ENCODE results near the gene WDR4. TPM values are rescaled to one million over a fixed set of nuclear protein-coding genes. Genes with fewer than 3 reads are reported as not detected.

The WDR4 gene
- total and polyA plus RNA-seq, 4 donors, result 10.3 to 29.6 (median 16.2) TPM

- H3K9ac ChIP-seq (ENCODE audit: insufficient read depth in 1 of 2, low read length in 2 of 2), result peak within 1 kb of the TSS; percentile 90 to 93
- TF ChIP-seq CTCF (IDR thresholded peaks at IDR 0.05; ENCODE audit: control extremely low read depth, extremely low read depth), result no peak
- H3K9me3 ChIP-seq (ENCODE audit: control insufficient read depth in 4 of 4, insufficient read depth in 3 of 4, low read length in 3 of 4), result no peaks in the 10 kb centered on the region
- peak within 1 kb of the TSS; percentile 80 for H3K4me3 ChIP-seq
- DNase-seq (peak; percentile 99 to 100 (median 99)), ATAC-seq (ENCODE audit: insufficient read depth, low FRiP score) (peak; percentile 95)
- WGBS, 2 donors, result 0 to 1% methylated on average over 66 to 87 of the region's 87 CpGs
- H3K4me1 ChIP-seq (ENCODE audit: control insufficient read depth in 5 of 5, insufficient read depth in 5 of 5, low read length in 5 of 5), result peaks cover 0 to 5% (median 2%) of the 10 kb centered on the region in 5 donors
- H3K27me3 ChIP-seq (ENCODE audit: control insufficient read depth in 3 of 3, insufficient read depth in 3 of 3, low read length in 2 of 3), result no peaks in the 10 kb centered on the region
- H3K36me3 ChIP-seq (ENCODE audit: control insufficient read depth in 4 of 4, insufficient read depth in 4 of 4, low read length in 4 of 4), result peaks cover 4 to 9% (median 5%) of the 10 kb centered on the region in 4 donors
- peak within 1 kb of the TSS; percentile 93 to 98 for H3K27ac ChIP-seq (ENCODE audit: low read depth in 1 of 2, low read length in 1 of 2)
These were observed 13.8 kb upstream of the WDR4 start, which contains the start of gene NDUFV3 for GRCh38 chr21:42892931-42893755. NDUFV3 (plus strand) TSS chr21:42893309; CDS start chr21:42893334, 25 bp downstream.

- no peak for TF ChIP-seq CTCF (IDR thresholded peaks at IDR 0.05; ENCODE audit: control extremely low read depth, extremely low read depth)
- H3K9me3 ChIP-seq (ENCODE audit: control insufficient read depth in 4 of 4, insufficient read depth in 3 of 4, low read length in 3 of 4), result no peaks in the 10 kb centered on the region
- H3K9ac ChIP-seq (ENCODE audit: insufficient read depth in 1 of 2, low read length in 2 of 2), result peak overlapping the region; percentile 90
- peak overlapping the region; percentile 82 to 93 for H3K27ac ChIP-seq (ENCODE audit: low read depth in 1 of 2, low read length in 1 of 2)
- H3K4me3 ChIP-seq, result peak overlapping the region; percentile 30
- DNase-seq (no peak), ATAC-seq (ENCODE audit: insufficient read depth, low FRiP score) (peak; percentile 15)
- peaks cover 0 to 5% (median 2%) of the 10 kb centered on the region in 5 donors for H3K4me1 ChIP-seq (ENCODE audit: control insufficient read depth in 5 of 5, insufficient read depth in 5 of 5, low read length in 5 of 5)
- H3K36me3 ChIP-seq (ENCODE audit: control insufficient read depth in 4 of 4, insufficient read depth in 4 of 4, low read length in 4 of 4), result peaks cover 4 to 9% (median 4%) of the 10 kb centered on the region in 4 donors
- 11 to 23% methylated on average over 18 of the region's 18 CpGs for WGBS, 2 donors
- H3K27me3 ChIP-seq (ENCODE audit: control insufficient read depth in 3 of 3, insufficient read depth in 3 of 3, low read length in 2 of 3), result no peaks in the 10 kb centered on the region
These were observed 13.2 kb upstream of the WDR4 start for GRCh38 chr21:42892582-42892930.

- H3K36me3 ChIP-seq (ENCODE audit: control insufficient read depth in 4 of 4, insufficient read depth in 4 of 4, low read length in 4 of 4), result no peaks in the 10 kb centered on the region
- no peak overlapping the region for H3K9ac ChIP-seq (ENCODE audit: insufficient read depth in 1 of 2, low read length in 2 of 2)
- no peak overlapping the region for H3K27ac ChIP-seq (ENCODE audit: low read depth in 1 of 2, low read length in 1 of 2)
- H3K27me3 ChIP-seq (ENCODE audit: control insufficient read depth in 3 of 3, insufficient read depth in 3 of 3, low read length in 2 of 3), result no peaks in the 10 kb centered on the region
- no peaks in the 10 kb centered on the region for H3K9me3 ChIP-seq (ENCODE audit: control insufficient read depth in 4 of 4, insufficient read depth in 3 of 4, low read length in 3 of 4)
- no peak for TF ChIP-seq CTCF (IDR thresholded peaks at IDR 0.05; ENCODE audit: control extremely low read depth, extremely low read depth)
- 46 to 66% methylated on average over 5 of the region's 5 CpGs for WGBS, 2 donors
- ATAC-seq (ENCODE audit: insufficient read depth, low FRiP score) (no peak), DNase-seq (peak in 1 of 3 donors; percentile 11)
- no peak overlapping the region for H3K4me3 ChIP-seq
- peaks cover 0 to 2% (median 0%) of the 10 kb centered on the region in 5 donors for H3K4me1 ChIP-seq (ENCODE audit: control insufficient read depth in 5 of 5, insufficient read depth in 5 of 5, low read length in 5 of 5)
These were observed 8.0 kb upstream of the WDR4 start for GRCh38 chr21:42887326-42887725.

Measured in lung (tissue), 12 donors.